ENCODE results near the gene LGALS3.

- TF ChIP-seq CTCF (IDR thresholded peaks at IDR 0.05) (no peak), POLR2A (IDR thresholded peaks at IDR 0.05) (no peak)
Measured at GRCh38 chr14:55157080-55157479, 28.0 kb downstream of the LGALS3 start.
